Measurements from ENCODE around the gene RANBP3L. TPM values are rescaled to one million over a fixed set of nuclear protein-coding genes. Genes with fewer than 3 reads are reported as not detected.

RANBP3L gene
- total and polyA plus RNA-seq, 10 of the 15 experiments (the other 5 are each of a cell fraction or from before 2014, with no cell fraction given): 0.02 to 0.29 (median 0.06) TPM; not detected in 4

DNA sequence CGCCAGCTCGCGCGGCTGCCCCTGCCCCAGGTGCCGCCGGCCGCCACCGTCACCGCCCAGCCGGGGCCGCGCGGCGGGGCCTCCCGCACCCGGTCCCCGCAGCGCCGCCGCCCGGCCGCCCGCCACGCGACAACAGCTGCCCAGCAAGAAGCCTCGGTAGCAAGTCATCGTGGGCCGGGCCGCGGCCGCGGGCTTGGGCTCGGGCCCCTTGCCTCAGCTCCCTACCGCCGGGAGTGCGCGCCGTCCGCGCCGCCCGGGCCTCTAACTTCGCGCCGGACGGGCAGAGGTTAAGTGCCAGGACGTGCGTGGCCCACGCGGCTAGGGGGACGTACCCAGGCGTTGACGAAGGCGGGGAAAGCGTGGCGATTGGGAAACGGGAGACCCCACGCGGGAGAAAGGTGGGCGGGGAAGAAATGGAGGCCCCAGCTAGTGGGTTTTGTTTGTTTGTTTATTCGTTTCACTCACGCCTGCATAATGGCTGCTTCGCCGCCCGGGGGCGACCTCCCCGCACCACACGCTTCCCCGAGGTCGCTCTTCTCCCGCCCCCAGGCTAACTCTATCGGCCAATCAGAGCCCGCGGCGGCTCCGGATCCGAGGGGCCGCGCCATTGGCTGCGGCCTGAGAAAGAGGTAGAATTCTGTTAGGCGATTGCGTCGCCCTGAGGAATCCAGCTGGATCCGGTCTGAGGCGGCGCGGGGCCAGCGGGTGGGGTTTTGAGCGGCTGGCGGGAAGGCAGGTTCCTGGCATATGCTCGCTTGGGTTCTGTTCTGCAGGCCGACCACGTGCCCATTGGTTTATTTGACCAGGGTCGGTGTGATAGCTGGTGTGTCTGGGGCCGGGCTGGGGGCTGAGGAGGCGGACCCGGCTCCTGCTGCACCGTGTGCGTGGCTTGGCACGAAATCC is 59.8 kb downstream of the RANBP3L start, which contains the start of gene NADK2 (continued):
- TF ChIP-seq, protein P1, sequence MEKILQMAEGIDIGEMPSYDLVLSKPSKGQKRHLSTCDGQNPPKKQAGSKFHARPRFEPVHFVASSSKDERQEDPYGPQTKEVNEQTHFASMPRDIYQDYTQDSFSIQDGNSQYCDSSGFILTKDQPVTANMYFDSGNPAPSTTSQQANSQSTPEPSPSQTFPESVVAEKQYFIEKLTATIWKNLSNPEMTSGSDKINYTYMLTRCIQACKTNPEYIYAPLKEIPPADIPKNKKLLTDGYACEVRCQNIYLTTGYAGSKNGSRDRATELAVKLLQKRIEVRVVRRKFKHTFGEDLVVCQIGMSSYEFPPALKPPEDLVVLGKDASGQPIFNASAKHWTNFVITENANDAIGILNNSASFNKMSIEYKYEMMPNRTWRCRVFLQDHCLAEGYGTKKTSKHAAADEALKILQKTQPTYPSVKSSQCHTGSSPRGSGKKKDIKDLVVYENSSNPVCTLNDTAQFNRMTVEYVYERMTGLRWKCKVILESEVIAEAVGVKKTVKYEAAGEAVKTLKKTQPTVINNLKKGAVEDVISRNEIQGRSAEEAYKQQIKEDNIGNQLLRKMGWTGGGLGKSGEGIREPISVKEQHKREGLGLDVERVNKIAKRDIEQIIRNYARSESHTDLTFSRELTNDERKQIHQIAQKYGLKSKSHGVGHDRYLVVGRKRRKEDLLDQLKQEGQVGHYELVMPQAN (conservative IDR thresholded peaks at IDR 0.05): peak; percentile 66
- TF ChIP-seq, protein P2, sequence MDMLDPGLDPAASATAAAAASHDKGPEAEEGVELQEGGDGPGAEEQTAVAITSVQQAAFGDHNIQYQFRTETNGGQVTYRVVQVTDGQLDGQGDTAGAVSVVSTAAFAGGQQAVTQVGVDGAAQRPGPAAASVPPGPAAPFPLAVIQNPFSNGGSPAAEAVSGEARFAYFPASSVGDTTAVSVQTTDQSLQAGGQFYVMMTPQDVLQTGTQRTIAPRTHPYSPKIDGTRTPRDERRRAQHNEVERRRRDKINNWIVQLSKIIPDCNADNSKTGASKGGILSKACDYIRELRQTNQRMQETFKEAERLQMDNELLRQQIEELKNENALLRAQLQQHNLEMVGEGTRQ (IDR thresholded peaks at IDR 0.05; ENCODE audit: borderline replicate concordance, low read depth, low read length): no peak
- no peak for TF ChIP-seq BMI1 (IDR thresholded peaks at IDR 0.05; ENCODE audit: borderline replicate concordance)
- TF ChIP-seq MEF2A (IDR thresholded peaks at IDR 0.05; ENCODE audit: insufficient read depth, low read depth, low read length): 0 out of 2 replicates have a peak, but pooled peaks have one; percentile 12
- TF ChIP-seq ZBTB4 (CRISPR knock-in tag; IDR thresholded peaks at IDR 0.05): 0 out of 2 replicates have a peak, but pooled peaks have one; percentile 18
- TF ChIP-seq, protein P3, sequence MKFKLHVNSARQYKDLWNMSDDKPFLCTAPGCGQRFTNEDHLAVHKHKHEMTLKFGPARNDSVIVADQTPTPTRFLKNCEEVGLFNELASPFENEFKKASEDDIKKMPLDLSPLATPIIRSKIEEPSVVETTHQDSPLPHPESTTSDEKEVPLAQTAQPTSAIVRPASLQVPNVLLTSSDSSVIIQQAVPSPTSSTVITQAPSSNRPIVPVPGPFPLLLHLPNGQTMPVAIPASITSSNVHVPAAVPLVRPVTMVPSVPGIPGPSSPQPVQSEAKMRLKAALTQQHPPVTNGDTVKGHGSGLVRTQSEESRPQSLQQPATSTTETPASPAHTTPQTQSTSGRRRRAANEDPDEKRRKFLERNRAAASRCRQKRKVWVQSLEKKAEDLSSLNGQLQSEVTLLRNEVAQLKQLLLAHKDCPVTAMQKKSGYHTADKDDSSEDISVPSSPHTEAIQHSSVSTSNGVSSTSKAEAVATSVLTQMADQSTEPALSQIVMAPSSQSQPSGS (IDR thresholded peaks at IDR 0.05; ENCODE audit: low read length): no peak
- TF ChIP-seq, protein P4, sequence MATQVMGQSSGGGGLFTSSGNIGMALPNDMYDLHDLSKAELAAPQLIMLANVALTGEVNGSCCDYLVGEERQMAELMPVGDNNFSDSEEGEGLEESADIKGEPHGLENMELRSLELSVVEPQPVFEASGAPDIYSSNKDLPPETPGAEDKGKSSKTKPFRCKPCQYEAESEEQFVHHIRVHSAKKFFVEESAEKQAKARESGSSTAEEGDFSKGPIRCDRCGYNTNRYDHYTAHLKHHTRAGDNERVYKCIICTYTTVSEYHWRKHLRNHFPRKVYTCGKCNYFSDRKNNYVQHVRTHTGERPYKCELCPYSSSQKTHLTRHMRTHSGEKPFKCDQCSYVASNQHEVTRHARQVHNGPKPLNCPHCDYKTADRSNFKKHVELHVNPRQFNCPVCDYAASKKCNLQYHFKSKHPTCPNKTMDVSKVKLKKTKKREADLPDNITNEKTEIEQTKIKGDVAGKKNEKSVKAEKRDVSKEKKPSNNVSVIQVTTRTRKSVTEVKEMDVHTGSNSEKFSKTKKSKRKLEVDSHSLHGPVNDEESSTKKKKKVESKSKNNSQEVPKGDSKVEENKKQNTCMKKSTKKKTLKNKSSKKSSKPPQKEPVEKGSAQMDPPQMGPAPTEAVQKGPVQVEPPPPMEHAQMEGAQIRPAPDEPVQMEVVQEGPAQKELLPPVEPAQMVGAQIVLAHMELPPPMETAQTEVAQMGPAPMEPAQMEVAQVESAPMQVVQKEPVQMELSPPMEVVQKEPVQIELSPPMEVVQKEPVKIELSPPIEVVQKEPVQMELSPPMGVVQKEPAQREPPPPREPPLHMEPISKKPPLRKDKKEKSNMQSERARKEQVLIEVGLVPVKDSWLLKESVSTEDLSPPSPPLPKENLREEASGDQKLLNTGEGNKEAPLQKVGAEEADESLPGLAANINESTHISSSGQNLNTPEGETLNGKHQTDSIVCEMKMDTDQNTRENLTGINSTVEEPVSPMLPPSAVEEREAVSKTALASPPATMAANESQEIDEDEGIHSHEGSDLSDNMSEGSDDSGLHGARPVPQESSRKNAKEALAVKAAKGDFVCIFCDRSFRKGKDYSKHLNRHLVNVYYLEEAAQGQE (IDR thresholded peaks at IDR 0.05; ENCODE audit: low read depth, low read length): no peak; the same call in 1 of the 2 replicates
- peak; percentile 83 for TF ChIP-seq NR2F1 (conservative IDR thresholded peaks at IDR 0.05)
- no peak for TF ChIP-seq ZBED1 (IDR thresholded peaks at IDR 0.05; ENCODE audit: borderline replicate concordance)
- TF ChIP-seq HCFC1 (IDR thresholded peaks at IDR 0.05; ENCODE audit: low read length): no peak
- no peak for TF ChIP-seq EZH2 (IDR thresholded peaks at IDR 0.05; ENCODE audit: borderline replicate concordance, control insufficient read depth, low read depth, low read length)
- no peak for TF ChIP-seq SPI1 (IDR thresholded peaks at IDR 0.05; ENCODE audit: borderline replicate concordance, insufficient read depth, low read depth, low read length)
- TF ChIP-seq TAF1 (IDR thresholded peaks at IDR 0.05; ENCODE audit: borderline replicate concordance, low read depth, low read length): no peak
